SK-MEL-5 (cell line): Measurements from ENCODE around the gene CHST6. TPM values are rescaled to one million over a fixed set of nuclear protein-coding genes. Genes with fewer than 3 reads are reported as not detected.
A peak's percentile ranks its signal among the peaks of the same experiment; 100 is the strongest.
"Not testable (repeated sequence)": the region's sequence is repeated elsewhere in the genome, so short reads cannot be mapped to it uniquely, and the experiment has no call there.

Experiments used
- DNase-seq: peaks from one replicate; pipeline ENCODE4 v3.0.0-alpha.2; 2016; ENCODE audit warnings: low read depth, low spot score
- in situ Hi-C: cut with HindIII; loops from 2 replicates; pipeline ENCODE4 v1.10.0; 2016; ENCODE audit warnings: low sequenced_read_pairs, high pct_unique_total_duplicates, low pct_unique_long_range_greater_than_20kb
- total RNA-seq: library from RNA; depleted of rRNA; stranded (reverse); fragments of >200 nt; shearing (Covaris generic); gene quantifications from 2 replicates; pipeline ENCODE4 v1.2.3, GENCODE V29; 2014

CHST6 gene
- total RNA-seq, 1 experiment from 2014 or later = 10.2 TPM

- in situ Hi-C loops = no loop called here
- DNase-seq = no peak
These were observed 33.7 kb downstream of the CHST6 start for GRCh38 chr16:75461575-75461974.

- in situ Hi-C loops = no loop called here
- no peak for DNase-seq
These were observed 34.8 kb downstream of the CHST6 start for GRCh38 chr16:75460446-75460845.

- no peak for DNase-seq
- in situ Hi-C loops = no loop called here
These were observed 35.5 kb downstream of the CHST6 start for GRCh38 chr16:75459691-75460090.

DNA sequence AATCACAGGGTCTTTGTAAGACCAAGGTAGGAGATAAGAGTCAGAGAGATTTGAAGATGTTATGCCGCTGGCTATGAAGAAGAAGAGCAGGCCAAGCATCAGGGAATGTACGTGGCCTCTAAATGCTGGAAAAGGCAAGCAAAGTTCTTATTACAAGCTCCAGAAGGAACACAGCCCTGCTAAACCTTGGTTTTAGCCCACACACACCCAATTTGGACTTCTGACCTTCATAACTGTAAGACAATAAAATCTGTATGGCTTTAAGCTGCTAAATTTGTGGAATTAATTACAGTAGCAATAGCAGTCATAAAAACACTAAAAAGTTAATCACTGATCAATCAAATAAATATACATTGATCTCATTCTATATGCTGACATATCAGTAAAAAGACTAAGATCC, 36.8 kb downstream of the CHST6 start:
- no peak for DNase-seq
- in situ Hi-C loops = no loop called here

DNA sequence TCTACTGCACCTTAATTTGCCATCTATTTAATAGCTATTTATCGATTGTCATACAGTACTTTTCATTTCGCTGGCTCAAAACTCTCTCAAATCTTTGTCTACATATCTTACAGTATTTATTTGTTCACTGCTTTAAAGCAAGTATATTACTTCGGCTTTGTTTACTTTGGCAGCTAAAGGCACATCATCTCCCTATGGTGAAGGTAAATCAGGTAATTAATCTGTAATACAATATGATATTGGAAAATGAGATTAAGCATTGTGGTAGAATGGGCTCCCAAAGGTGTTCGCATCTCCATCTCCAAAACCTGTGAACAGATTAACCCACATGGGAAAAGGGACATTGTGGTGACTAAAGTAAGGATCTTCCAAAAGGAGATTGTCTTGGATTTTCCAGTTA, 37.2 kb downstream of the CHST6 start:
- in situ Hi-C loops = no loop called here
- DNase-seq = no peak

- in situ Hi-C loops = no loop called here
- DNase-seq = no peak
These were observed 37.7 kb downstream of the CHST6 start for GRCh38 chr16:75457485-75458021.

- in situ Hi-C loops = no loop called here
- DNase-seq = no peak
These were observed 38.3 kb downstream of the CHST6 start for GRCh38 chr16:75456971-75457370.

DNA sequence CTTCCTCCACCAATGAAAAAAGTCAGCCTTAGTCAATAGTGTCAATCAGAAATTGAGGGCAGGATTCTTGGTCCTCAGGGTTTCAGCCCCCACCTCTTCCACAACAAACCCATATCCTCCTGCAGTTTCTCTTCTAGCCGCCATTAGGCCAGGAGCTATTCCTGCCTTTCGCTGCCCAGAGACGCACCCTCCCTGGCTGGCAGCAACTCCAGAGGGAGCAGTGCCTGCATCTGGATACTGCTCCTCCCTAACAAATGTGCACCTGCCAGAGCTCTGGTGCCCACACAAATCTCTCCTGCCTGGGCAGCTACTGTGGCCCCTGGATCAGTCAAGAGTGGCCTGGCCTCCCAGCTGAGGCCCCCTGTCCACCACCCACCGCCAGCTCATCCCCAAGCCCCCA, 38.8 kb downstream of the CHST6 start:
- in situ Hi-C loops = not testable (repeated sequence)

DNA sequence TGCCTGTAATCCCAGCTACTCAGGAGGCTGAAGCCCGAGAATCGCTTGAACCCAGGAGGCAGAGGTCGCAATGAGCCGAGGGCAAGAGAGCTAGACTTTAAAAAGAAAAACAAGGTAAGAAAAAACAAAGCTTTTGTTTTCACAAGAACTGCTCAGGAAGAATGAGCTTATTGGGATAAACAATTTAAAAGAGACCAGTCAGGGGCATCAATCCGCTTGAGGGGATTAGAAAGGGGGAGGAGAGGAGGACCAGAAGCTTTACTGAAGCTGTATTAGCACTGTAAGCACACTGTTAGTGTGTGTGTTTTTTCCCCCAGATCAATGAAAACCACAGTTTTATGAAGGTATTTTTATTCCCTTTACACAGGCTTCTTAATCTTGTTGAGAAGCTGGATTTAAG, 39.6 kb downstream of the CHST6 start:
- no peak for DNase-seq
- in situ Hi-C loops = no loop called here

More for the DNA sequence above, 38.8 kb downstream of the CHST6 start:
- not testable (repeated sequence) for DNase-seq

- in situ Hi-C loops = no loop called here
- DNase-seq = no peak
These were observed 42.6 kb downstream of the CHST6 start for GRCh38 chr16:75452464-75453190.

DNA sequence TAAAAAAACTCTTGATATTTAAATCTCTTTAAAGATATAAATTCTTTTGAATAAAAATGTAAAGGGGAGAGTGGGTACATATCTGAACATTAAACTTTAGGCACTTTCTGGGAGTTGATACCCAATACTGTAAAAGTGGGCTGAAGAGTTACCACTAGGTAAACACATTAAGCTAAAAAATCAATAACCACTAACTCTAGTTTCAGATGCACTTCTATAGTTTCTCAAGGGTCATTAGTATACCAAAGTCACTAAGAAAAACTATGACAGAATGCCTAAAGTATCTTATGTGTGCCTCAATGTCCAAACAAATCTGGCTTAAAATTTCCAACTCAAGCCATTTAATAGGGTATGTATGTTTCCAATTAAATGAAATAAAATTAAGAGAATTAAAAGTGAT, 48.8 kb downstream of the CHST6 start:
- no peak for DNase-seq
- in situ Hi-C loops = no loop called here

- DNase-seq = peak; percentile 22
- in situ Hi-C loops = no loop called here
These were observed 49.9 kb downstream of the CHST6 start for GRCh38 chr16:75445298-75445697.

GRCh38 chr16:75443298-75443697, 51.9 kb downstream of the CHST6 start:
- in situ Hi-C loops = no loop called here
- DNase-seq = no peak

GRCh38 chr16:75433732-75434413, 61.4 kb downstream of the CHST6 start:
- in situ Hi-C loops = no loop called here
- peak; percentile 84 for DNase-seq

- in situ Hi-C loops = no loop called here
- peak; percentile 94 for DNase-seq
These were observed 62.2 kb downstream of the CHST6 start, which contains the start of gene CFDP1 for GRCh38 chr16:75432828-75433731. CFDP1 (minus strand) TSS chr16:75433503; CDS start chr16:75433352, 151 bp downstream.

DNA sequence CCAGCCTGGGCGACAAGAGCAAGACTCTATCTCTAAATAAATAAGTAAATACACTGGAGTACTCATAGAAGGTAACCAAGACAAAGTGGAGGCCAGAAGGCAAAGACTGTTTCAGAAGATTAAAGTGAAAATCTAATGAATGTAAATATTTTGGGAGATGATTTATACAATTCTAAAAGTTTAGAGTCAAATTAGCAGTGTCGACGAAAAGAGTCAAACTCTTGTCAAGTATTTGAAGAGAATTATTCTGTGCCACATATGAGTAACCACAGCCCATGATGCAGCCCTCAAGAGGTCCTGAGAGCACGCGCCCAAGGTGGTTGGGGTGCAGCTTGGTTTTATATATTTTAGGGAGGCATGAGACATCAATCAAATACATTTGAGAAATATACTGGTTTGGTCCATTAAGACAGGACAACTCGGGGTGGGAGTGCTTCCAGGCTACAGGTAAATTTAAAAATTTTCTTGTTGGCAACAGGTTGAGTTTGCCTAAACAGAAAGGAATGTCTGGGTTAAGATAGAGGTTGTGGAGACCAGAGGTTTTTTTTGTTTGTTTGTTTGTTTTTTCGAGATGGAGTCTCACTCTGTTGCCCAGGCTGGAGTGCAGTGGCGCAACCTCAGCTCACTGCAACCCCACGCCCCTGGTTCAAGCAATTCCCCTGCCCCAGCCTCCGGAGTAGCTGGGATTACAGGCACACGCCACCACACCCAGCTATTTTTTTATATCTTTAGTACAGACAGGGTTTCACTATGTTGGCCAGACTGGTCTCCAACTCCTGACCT, 65.4 kb downstream of the CHST6 start:
- in situ Hi-C loops = no loop called here
- no peak for DNase-seq

GRCh38 chr16:75426524-75426923, 68.7 kb downstream of the CHST6 start:
- DNase-seq, in situ Hi-C loops: not testable (repeated sequence)
